Measurements from ENCODE around the gene RBM11.
A peak's percentile ranks its signal among the peaks of the same experiment; 100 is the strongest.
"Not testable (repeated sequence)": the region's sequence is repeated elsewhere in the genome, so short reads cannot be mapped to it uniquely, and the experiment has no call there.

Gene RBM11, protein sequence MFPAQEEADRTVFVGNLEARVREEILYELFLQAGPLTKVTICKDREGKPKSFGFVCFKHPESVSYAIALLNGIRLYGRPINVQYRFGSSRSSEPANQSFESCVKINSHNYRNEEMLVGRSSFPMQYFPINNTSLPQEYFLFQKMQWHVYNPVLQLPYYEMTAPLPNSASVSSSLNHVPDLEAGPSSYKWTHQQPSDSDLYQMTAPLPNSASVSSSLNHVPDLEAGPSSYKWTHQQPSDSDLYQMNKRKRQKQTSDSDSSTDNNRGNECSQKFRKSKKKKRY

DNA sequence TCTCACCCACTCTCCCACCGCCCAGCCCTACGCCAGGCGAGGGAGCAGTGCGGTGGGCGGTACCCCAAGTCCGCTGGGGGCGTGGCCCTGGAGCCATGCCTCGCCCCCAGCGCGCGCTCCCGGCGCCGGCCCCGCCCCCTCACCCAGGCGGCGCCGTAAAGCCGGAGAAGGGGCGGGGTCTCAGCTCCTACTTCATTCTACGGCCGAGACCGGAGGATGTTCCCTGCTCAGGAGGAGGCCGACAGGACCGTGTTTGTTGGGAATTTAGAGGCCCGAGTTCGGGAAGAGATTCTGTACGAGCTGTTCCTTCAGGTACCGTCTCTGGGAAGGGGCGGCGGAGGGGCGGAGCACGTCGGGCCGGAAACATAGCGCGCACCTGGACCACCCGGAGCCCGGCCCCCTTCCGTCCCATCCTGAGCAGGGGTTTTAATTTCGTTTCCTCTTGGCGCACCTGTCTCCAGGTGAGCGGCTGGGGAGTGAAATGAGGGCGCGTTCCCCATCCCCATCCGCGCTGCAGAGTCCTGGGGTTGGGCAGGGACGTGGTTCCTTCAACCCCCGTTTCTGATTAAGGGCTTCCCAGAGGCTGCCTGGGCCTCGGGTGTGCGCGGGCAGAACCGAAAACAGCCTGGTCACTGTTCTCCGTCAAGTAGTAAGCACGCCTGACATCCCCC lies at the start of gene RBM11:
Gene RBM11, plus strand, starts transcription at position 187 of the 671 bp plus-strand sequence. Its CDS starts 30 bp downstream, at position 217.
- peaks cover 5% of the 10 kb centered on the region for H3K4me1 Mint-ChIP-seq
- no peaks in the 10 kb centered on the region for H3K9me3 Mint-ChIP-seq

DNA sequence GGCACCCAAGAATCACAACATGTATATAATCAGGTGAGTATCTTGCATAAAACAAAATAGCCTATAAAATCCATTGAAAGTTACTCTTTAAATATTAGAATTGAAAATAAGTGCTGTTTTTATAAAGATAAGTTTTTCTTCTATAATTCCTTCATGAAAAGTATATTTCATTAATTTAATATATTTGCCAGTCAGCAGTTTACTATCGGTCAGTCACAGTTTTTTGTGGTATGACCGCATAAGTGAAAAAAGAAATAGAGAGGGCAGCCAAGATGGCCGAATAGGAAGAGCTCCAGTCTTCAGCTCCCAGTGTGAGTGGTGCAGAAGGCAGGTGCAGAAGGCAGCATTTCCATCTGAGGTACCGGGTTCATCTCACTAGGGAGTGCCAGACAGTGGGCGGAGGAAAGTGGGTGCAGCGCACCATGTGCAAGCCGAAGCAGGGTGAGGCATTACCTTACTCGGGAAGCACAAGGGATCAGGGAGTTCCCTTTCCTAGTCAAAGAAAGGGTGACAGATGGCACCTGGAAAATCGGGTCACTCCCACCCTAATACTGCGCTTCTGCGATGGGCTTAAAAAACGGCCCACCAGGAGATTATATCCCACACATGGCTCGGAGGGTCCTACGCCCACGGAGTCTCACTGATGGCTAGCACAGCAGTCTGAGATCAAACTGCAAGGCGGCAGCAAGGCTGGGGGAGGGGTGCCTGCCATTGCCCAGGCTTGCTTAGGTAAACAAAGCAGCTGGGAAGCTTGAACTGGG lies 49.3 kb upstream of the RBM11 start:
- not testable (repeated sequence) for DNase-seq (ENCODE audit: low spot score in 2 of 2); H3K9me3 Mint-ChIP-seq; H3K36me3 Mint-ChIP-seq (ENCODE audit: insufficient read depth); H3K27ac Mint-ChIP-seq (ENCODE audit: low read depth); ATAC-seq (replicated peaks; ENCODE audit: extremely low read depth, poor library complexity, severe bottlenecking); H3K4me3 Mint-ChIP-seq; H3K27me3 Mint-ChIP-seq; H3K4me1 Mint-ChIP-seq

More for the DNA sequence above, at the start of gene RBM11:
- Mint-ChIP-seq H3K27me3 (peaks cover 13% of the 10 kb centered on the region), H3K27ac (ENCODE audit: low read depth) (no peak within 1 kb of the TSS), H3K4me3 (peak within 1 kb of the TSS; percentile 77), H3K36me3 (ENCODE audit: insufficient read depth) (no peaks in the 10 kb centered on the region)
- ATAC-seq (replicated peaks; ENCODE audit: extremely low read depth, poor library complexity, severe bottlenecking), result peak; percentile 79
- peak; percentile 19 to 57 for DNase-seq (ENCODE audit: low spot score in 2 of 2)

DNA sequence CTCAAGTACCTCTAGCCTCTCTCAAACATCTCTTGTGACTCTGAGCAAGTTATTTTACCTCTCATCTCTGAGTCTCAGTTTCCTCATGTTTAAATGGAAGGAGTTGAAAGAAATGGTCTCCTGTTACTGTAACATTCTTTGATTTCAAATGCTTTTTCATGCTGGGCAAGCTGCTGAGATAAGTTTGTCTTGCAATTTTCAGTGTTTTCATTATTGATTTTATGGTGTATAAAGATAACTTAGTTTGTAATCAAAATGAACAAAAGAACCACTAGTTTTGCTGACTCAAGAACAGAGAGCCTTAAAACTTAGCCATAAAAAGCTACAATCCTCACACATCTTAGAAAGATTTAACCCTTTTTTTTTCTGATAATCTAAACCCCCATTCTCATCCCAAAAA lies 9.7 kb upstream of the RBM11 start:
- Mint-ChIP-seq H3K27me3 (peaks cover 9% of the 10 kb centered on the region), H3K27ac (ENCODE audit: low read depth) (no peak overlapping the region), H3K4me1 (no peaks in the 10 kb centered on the region), H3K36me3 (ENCODE audit: insufficient read depth) (peaks cover 1% of the 10 kb centered on the region), H3K9me3 (no peaks in the 10 kb centered on the region), H3K4me3 (no peak overlapping the region)
- no peak for DNase-seq (ENCODE audit: low spot score in 2 of 2)
- no peak for ATAC-seq (replicated peaks; ENCODE audit: extremely low read depth, poor library complexity, severe bottlenecking)

DNA sequence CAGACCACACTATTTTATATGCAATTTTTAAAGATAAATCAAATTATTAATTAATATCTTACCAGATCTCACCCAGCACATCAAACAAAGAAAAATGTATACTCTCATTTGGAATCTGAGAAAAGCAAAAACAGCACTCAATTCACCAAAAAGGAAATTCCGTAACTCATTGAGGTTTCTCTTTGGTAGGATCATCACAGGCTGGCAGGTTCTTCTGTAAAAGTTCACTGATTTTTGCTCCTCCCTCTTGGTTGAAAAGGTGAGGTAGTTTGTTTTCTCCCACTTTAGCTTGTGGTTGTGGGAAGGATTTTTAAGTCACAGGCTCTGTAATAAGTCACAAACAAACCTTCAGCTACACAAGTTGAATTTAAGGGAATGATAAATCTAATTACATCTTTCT lies 5.2 kb upstream of the RBM11 start, which contains the start of gene LIPI:
Gene LIPI, minus strand, starts transcription at position 218 of the 400 bp plus-strand sequence. Its CDS starts 110 bp downstream, at position 108.
- H3K27ac Mint-ChIP-seq (ENCODE audit: low read depth), result no peak within 1 kb of the TSS
- DNase-seq (ENCODE audit: low spot score in 2 of 2) (no peak), ATAC-seq (replicated peaks; ENCODE audit: extremely low read depth, poor library complexity, severe bottlenecking) (no peak)
- H3K36me3 Mint-ChIP-seq (ENCODE audit: insufficient read depth), result peaks cover 1% of the 10 kb centered on the region
- H3K27me3 Mint-ChIP-seq, result peaks cover 22% of the 10 kb centered on the region
- H3K4me1 Mint-ChIP-seq, result no peaks in the 10 kb centered on the region
- no peaks in the 10 kb centered on the region for H3K9me3 Mint-ChIP-seq
- no peak within 1 kb of the TSS for H3K4me3 Mint-ChIP-seq

DNA sequence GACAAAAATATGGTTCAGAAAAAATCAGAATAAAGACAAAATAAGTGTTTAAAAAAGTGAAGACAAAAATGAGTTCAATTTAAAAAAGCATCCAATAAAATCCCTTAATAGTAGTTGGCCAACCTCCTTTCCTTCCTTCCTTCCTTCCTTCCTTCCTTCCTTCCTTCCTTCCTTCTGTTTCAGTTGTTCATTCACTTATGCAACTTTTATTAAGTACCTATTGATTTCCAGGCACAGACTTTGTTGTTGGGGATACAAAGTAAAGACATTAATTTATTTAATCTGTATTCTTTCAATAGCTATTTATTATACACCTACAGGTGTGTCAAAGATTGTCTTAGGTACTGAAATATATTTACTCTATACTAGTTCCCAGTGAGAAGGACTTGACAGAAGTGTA lies 2.8 kb upstream of the RBM11 start:
- Mint-ChIP-seq H3K27me3 (peaks cover 13% of the 10 kb centered on the region), H3K4me1 (peaks cover 5% of the 10 kb centered on the region), H3K4me3 (no peak overlapping the region), H3K36me3 (ENCODE audit: insufficient read depth) (peaks cover 1% of the 10 kb centered on the region), H3K9me3 (no peaks in the 10 kb centered on the region), H3K27ac (ENCODE audit: low read depth) (no peak overlapping the region)
- DNase-seq (ENCODE audit: low spot score in 2 of 2), result no peak
- ATAC-seq (replicated peaks; ENCODE audit: extremely low read depth, poor library complexity, severe bottlenecking), result no peak

DNA sequence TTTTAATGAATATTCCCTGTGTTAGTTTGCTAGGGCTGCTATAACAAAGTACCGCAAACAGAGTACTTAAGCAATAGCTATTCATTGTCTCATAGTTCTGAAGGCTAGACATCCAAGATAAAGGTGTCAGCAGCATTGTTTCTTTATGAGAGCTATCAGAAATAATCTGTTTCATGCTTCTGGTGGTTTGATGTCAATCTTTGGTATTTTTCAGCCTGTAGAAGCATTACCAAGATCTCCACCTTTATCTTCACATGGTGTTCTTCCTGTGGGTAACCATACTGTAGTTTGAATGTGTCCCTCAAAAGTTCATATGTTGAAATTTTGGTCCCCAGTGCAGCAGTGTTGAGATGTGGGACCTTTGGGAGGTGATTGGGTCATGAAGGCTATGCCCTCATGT lies 7.4 kb downstream of the RBM11 start:
- Mint-ChIP-seq H3K4me1 (no peaks in the 10 kb centered on the region), H3K27ac (ENCODE audit: low read depth) (no peak overlapping the region), H3K36me3 (ENCODE audit: insufficient read depth) (no peaks in the 10 kb centered on the region), H3K9me3 (no peaks in the 10 kb centered on the region), H3K4me3 (no peak overlapping the region), H3K27me3 (no peaks in the 10 kb centered on the region)
- DNase-seq (ENCODE audit: low spot score in 2 of 2), result no peak
- ATAC-seq (replicated peaks; ENCODE audit: extremely low read depth, poor library complexity, severe bottlenecking), result no peak

DNA sequence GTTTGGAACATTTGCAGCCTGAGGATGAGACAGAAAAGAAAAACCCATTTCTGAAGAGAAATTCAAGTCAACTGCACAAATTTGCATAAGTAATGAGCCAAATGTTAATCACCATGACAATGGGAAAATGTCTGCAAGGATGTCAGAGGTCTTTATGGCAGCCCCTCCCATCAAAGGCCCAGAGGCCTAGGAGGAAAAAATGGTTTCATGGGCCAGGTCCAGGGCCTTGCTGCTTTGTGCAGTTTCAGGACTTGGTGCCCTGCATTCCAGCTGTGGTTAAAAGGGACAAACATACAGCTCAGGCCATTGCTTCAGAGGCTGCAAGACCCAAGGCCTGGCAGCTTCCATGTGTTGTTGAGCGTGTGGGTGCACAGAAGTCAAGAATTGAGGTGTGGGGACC lies 13.4 kb downstream of the RBM11 start:
- no peak overlapping the region for H3K4me3 Mint-ChIP-seq
- no peaks in the 10 kb centered on the region for H3K36me3 Mint-ChIP-seq (ENCODE audit: insufficient read depth)

DNA sequence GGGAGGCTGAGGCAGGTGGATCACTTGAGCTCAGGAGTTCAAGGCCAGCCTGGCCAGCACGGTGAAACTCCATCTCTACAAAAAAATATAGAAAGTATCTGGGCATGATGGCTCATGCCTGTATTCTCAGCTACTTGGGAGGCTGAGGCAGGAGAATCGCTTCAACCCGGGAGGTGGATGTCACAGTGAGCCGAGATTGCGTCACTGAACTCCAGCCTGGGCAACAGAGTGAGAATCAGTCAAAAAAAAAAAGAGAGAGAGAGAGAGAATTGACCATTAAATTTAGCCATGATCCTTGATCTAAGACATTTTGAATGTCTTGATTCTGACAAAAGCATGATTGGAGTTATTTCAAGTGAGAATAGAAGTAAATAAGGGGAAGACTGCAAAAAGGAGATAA lies 19.1 kb downstream of the RBM11 start:
- ATAC-seq (replicated peaks; ENCODE audit: extremely low read depth, poor library complexity, severe bottlenecking) (no peak), DNase-seq (ENCODE audit: low spot score in 2 of 2) (no peak)
- no peaks in the 10 kb centered on the region for H3K36me3 Mint-ChIP-seq (ENCODE audit: insufficient read depth)
- no peaks in the 10 kb centered on the region for H3K4me1 Mint-ChIP-seq
- H3K27me3 Mint-ChIP-seq, result peaks cover 14% of the 10 kb centered on the region
- no peak overlapping the region for H3K4me3 Mint-ChIP-seq
- no peaks in the 10 kb centered on the region for H3K9me3 Mint-ChIP-seq
- H3K27ac Mint-ChIP-seq (ENCODE audit: low read depth), result no peak overlapping the region

More for the DNA sequence above, 13.4 kb downstream of the RBM11 start:
- H3K27ac Mint-ChIP-seq (ENCODE audit: low read depth), result no peak overlapping the region
- DNase-seq (ENCODE audit: low spot score in 2 of 2), result no peak
- H3K27me3 Mint-ChIP-seq, result peaks cover 5% of the 10 kb centered on the region
- H3K9me3 Mint-ChIP-seq, result peaks cover 9% of the 10 kb centered on the region
- no peaks in the 10 kb centered on the region for H3K4me1 Mint-ChIP-seq
- ATAC-seq (replicated peaks; ENCODE audit: extremely low read depth, poor library complexity, severe bottlenecking), result no peak

DNA sequence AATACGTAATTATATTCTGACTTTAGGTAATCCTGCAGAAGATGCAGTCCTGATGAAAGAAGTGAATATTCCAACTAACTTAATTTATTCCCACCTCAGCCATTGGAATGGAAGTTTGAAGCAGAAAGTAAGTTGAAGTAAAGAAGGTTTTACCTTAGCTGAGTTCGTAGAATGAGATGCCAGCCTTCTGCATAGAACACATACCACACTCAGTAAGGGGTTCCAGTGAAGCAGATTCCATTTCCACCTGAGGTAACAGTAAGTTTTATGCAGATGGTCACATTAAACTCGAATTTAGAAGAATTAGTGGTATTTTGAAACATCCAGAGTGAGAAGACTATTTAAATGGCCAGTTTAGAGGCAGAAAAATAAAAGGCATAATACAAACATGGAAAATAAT lies 20.2 kb downstream of the RBM11 start:
- no peaks in the 10 kb centered on the region for H3K9me3 Mint-ChIP-seq
- no peak overlapping the region for H3K27ac Mint-ChIP-seq (ENCODE audit: low read depth)
- DNase-seq (ENCODE audit: low spot score in 2 of 2) (no peak), ATAC-seq (replicated peaks; ENCODE audit: extremely low read depth, poor library complexity, severe bottlenecking) (no peak)
- H3K4me1 Mint-ChIP-seq, result no peaks in the 10 kb centered on the region
- H3K4me3 Mint-ChIP-seq, result no peak overlapping the region
- H3K36me3 Mint-ChIP-seq (ENCODE audit: insufficient read depth), result no peaks in the 10 kb centered on the region
- H3K27me3 Mint-ChIP-seq, result peaks cover 14% of the 10 kb centered on the region

DNA sequence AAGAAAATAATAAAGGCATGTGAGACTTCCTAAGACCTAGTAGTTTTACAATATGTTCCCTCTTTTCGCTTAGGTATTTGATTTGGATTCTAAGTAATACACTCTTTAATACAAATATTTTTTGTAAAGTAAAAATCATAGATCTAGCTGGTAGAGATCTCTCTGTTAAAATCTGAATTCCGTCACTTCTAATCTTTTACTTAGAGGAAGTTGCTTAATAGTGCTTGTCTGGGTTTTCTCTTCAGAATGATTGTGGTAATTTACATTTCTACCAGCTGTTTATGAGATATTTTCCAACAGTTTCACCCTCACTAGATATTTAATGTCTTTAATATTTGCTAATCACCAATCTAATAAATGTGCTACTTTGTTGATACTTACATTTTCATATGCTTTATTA lies 23.3 kb downstream of the RBM11 start:
- no peak for ATAC-seq (replicated peaks; ENCODE audit: extremely low read depth, poor library complexity, severe bottlenecking)
- Mint-ChIP-seq H3K9me3 (no peaks in the 10 kb centered on the region), H3K27ac (ENCODE audit: low read depth) (no peak overlapping the region), H3K4me3 (no peak overlapping the region), H3K4me1 (no peaks in the 10 kb centered on the region), H3K36me3 (ENCODE audit: insufficient read depth) (no peaks in the 10 kb centered on the region), H3K27me3 (peaks cover 10% of the 10 kb centered on the region)
- DNase-seq (ENCODE audit: low spot score in 2 of 2), result no peak

DNA sequence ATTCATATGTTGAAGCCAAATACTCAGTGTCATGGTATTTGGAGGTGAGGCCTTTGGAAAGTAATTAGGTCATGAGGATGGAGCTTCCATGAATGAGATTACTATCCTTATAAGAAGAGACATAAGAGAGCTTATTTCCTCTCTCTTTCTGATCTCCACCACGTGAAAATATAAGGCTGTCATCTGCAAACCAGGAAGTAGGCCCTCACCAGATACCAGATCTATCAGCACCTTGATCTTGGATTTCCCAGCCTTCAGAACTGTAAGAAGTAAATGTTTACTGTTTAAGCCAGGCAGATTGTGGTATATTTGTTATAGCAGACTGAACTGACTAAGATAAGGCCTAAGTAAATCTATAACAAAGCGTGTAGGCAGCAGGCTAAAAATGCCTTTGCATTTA lies 25.3 kb downstream of the RBM11 start:
- DNase-seq (ENCODE audit: low spot score in 2 of 2) (no peak), ATAC-seq (replicated peaks; ENCODE audit: extremely low read depth, poor library complexity, severe bottlenecking) (no peak)

DNA sequence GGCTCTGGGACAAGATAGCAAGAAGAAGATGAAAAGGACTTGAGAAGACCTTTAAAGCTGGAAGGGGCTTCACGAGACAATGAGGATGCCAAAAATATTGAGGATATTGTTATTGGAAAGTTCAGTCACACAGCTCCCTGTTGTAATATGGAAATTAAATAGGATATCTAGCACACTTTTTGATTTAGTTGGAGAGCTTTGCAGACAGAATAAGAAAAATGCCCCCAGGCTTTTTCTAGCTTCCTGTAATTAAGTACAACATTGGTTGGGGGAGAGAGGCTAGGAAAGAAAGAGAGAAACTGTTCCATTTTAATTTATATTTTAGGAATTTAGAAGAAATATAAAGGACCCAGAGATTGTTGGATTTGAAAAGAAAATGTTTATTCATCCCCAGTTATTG lies 27.5 kb downstream of the RBM11 start:
- H3K4me3 Mint-ChIP-seq, result no peak overlapping the region
- H3K27me3 Mint-ChIP-seq, result peaks cover 10% of the 10 kb centered on the region
- H3K9me3 Mint-ChIP-seq, result no peaks in the 10 kb centered on the region
- H3K36me3 Mint-ChIP-seq (ENCODE audit: insufficient read depth), result no peaks in the 10 kb centered on the region
- H3K27ac Mint-ChIP-seq (ENCODE audit: low read depth), result no peak overlapping the region
- no peaks in the 10 kb centered on the region for H3K4me1 Mint-ChIP-seq
- DNase-seq (ENCODE audit: low spot score in 2 of 2) (no peak), ATAC-seq (replicated peaks; ENCODE audit: extremely low read depth, poor library complexity, severe bottlenecking) (no peak)

More for the DNA sequence above, 25.3 kb downstream of the RBM11 start:
- H3K36me3 Mint-ChIP-seq (ENCODE audit: insufficient read depth), result no peaks in the 10 kb centered on the region
- H3K9me3 Mint-ChIP-seq, result no peaks in the 10 kb centered on the region
- no peaks in the 10 kb centered on the region for H3K4me1 Mint-ChIP-seq
- no peaks in the 10 kb centered on the region for H3K27me3 Mint-ChIP-seq
- no peak overlapping the region for H3K4me3 Mint-ChIP-seq
- no peak overlapping the region for H3K27ac Mint-ChIP-seq (ENCODE audit: low read depth)
